Measurements from ENCODE around the gene PLXNA4. TPM values are rescaled to one million over a fixed set of nuclear protein-coding genes. Genes with fewer than 3 reads are reported as not detected.
"Not testable (repeated sequence)": the region's sequence is repeated elsewhere in the genome, so short reads cannot be mapped to it uniquely, and the experiment has no call there.

The PLXNA4 gene
- total RNA-seq, 1 experiment from 2014 or later = not detected

- Histone ChIP-seq H3K36me3 (no peaks in the 10 kb centered on the region), H3K9me3 (no peaks in the 10 kb centered on the region), H3K27me3 (no peaks in the 10 kb centered on the region), H3K4me3 (no peak overlapping the region)
- DNase-seq = no peak
Measured at GRCh38 chr7:132394283-132395198, 181.7 kb downstream of the PLXNA4 start.

GRCh38 chr7:132393789-132394261 lies 182.4 kb downstream of the PLXNA4 start:
- Histone ChIP-seq H3K27me3 (no peaks in the 10 kb centered on the region), H3K36me3 (no peaks in the 10 kb centered on the region), H3K4me3 (no peak overlapping the region), H3K9me3 (no peaks in the 10 kb centered on the region)
- DNase-seq = peak; percentile 28

DNA sequence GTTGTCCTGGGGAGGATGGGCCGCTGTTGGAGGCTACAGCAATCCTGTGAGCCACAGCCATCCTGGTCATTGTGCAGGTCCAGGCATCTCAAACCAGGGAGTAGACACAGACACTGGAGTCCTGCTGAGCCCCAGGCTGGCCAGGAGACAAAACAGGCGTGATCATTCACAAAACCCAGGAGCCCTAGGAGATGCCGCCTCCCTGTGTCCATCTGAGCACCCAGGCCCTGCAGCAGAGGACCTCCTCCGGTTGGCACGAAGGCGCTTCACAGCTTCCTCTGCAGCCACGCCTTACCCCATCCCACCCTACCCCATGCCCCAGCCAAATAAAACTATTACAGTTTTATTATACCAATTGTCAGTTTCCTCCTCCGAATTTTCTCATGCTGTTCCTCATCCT lies 183.6 kb downstream of the PLXNA4 start:
- H3K4me3 ChIP-seq = no peak overlapping the region
- no peak for DNase-seq
- no peaks in the 10 kb centered on the region for H3K27me3 ChIP-seq
- H3K36me3 ChIP-seq = no peaks in the 10 kb centered on the region
- no peaks in the 10 kb centered on the region for H3K9me3 ChIP-seq

- DNase-seq = no peak
- H3K9me3 ChIP-seq = no peaks in the 10 kb centered on the region
- no peaks in the 10 kb centered on the region for H3K27me3 ChIP-seq
- no peak overlapping the region for H3K4me3 ChIP-seq
- H3K36me3 ChIP-seq = no peaks in the 10 kb centered on the region
Measured at GRCh38 chr7:132390705-132391104, 185.6 kb downstream of the PLXNA4 start.

DNA sequence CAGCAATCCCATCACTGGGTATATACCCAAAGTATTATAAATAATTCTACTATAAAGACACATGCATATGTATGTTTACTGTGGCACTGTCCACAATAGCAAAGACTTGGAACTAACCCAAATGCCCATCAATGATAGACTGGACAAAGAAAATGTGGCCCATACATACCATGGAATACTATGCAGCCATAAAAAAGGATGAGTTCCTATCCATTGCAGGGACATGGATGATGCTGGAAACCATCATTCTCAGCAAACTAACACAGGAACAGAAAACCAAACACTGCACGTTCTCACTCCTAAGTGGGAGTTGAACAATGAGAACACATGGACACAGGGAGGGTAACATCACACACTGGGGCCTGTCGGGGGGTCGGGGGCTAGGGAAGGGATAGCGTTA lies 186.2 kb downstream of the PLXNA4 start:
- H3K36me3 ChIP-seq, H3K4me3 ChIP-seq, H3K27me3 ChIP-seq, H3K9me3 ChIP-seq, DNase-seq: not testable (repeated sequence)

GRCh38 chr7:132388688-132389087 lies 187.6 kb downstream of the PLXNA4 start:
- Histone ChIP-seq H3K4me3 (no peak overlapping the region), H3K36me3 (no peaks in the 10 kb centered on the region), H3K9me3 (no peaks in the 10 kb centered on the region), H3K27me3 (no peaks in the 10 kb centered on the region)
- no peak for DNase-seq

- DNase-seq = no peak
- H3K27me3 ChIP-seq = no peaks in the 10 kb centered on the region
- no peaks in the 10 kb centered on the region for H3K9me3 ChIP-seq
- no peak overlapping the region for H3K4me3 ChIP-seq
- no peaks in the 10 kb centered on the region for H3K36me3 ChIP-seq
Measured at GRCh38 chr7:132387596-132387995, 188.7 kb downstream of the PLXNA4 start.

DNA sequence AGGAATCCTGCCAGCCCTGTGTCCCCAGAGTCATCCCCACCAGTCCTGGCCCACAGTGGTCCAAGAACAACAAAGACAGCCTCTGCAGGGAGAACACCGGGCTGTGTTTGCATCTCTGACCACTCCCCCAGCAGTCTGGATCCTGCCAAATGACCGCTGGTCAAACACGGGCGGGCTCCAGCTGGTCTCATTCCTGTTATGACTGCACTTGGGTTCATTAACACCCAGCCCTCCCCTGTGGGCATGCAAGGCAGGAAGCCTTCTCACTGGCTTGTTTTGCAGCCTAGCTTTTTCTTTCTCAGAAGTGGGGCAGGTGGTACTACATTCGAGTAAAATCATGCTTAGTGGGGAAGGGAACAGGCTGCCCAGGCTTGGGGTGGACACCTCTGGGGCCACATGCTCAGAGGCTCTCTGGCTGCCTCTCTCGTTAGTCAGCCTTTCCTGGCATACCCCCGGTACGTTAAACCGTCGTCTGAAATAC lies 190.0 kb downstream of the PLXNA4 start:
- Histone ChIP-seq H3K27me3 (no peaks in the 10 kb centered on the region), H3K36me3 (no peaks in the 10 kb centered on the region), H3K4me3 (no peak overlapping the region), H3K9me3 (no peaks in the 10 kb centered on the region)
- peak; percentile 25 for DNase-seq

GRCh38 chr7:132383962-132384361 lies 192.3 kb downstream of the PLXNA4 start:
- no peak for DNase-seq
- no peaks in the 10 kb centered on the region for H3K9me3 ChIP-seq
- H3K27me3 ChIP-seq = no peaks in the 10 kb centered on the region
- H3K4me3 ChIP-seq = no peak overlapping the region
- no peaks in the 10 kb centered on the region for H3K36me3 ChIP-seq

DNA sequence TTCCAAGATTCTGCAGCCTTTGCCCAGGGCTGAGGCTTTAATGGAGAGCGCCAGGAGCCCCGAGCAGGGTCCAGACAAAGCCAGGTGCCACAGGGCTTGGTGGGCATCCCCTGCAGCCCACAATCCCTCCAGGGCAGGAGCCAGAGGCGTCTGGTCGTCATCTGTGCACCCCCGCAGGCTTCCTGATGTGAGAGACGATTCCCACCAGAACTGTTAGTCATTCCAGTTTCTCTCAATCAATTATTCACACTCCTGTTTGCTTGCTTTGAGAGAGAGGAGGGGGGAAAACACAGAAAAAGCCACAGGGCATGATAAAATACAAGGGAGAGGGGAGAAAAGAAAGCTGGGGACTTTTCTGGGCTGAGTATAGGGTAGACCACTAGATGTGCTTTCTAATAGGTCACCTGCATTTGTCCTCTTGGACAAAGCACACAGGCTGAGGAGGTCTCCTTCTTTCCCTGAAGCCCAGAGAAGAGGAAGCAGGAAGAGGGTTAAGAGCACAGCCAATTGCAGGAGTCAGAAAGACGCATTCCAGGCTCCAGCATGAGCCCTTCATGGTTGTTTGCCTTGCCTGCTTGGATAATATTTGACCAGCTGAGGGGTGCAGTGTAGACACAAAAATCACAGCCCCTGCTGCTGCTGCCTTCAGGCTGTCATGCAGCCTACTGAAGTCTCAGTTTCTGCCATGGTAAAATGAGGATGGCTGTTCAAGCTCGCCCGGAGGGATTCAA lies 194.4 kb downstream of the PLXNA4 start:
- Histone ChIP-seq H3K36me3 (no peaks in the 10 kb centered on the region), H3K9me3 (no peaks in the 10 kb centered on the region), H3K4me3 (no peak overlapping the region), H3K27me3 (no peaks in the 10 kb centered on the region)
- no peak for DNase-seq

DNA sequence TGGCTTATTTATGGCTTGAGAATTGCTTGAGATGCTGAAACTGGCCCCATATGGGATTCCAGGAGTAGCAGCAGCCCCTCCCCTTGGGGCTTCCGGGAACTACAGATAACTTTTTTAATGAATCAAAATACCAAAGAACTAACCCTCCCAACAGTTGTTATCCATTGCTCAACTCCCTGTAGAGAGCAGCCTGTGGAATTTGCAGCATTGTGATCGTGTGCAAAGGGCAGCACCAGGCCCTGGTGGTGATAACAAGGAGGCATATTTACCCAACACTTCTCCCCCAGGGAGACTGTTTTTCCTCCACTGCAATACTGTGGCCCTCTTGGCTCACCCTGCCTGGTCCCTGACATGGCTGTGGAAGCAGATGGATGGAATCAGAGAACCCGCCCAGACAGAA lies 196.2 kb downstream of the PLXNA4 start:
- Histone ChIP-seq H3K9me3 (no peaks in the 10 kb centered on the region), H3K36me3 (no peaks in the 10 kb centered on the region), H3K27me3 (no peaks in the 10 kb centered on the region), H3K4me3 (no peak overlapping the region)
- no peak for DNase-seq

- Histone ChIP-seq H3K27me3 (no peaks in the 10 kb centered on the region), H3K36me3 (no peaks in the 10 kb centered on the region), H3K4me3 (no peak overlapping the region), H3K9me3 (no peaks in the 10 kb centered on the region)
- DNase-seq = no peak
Measured at GRCh38 chr7:132379292-132379691, 197.0 kb downstream of the PLXNA4 start.

DNA sequence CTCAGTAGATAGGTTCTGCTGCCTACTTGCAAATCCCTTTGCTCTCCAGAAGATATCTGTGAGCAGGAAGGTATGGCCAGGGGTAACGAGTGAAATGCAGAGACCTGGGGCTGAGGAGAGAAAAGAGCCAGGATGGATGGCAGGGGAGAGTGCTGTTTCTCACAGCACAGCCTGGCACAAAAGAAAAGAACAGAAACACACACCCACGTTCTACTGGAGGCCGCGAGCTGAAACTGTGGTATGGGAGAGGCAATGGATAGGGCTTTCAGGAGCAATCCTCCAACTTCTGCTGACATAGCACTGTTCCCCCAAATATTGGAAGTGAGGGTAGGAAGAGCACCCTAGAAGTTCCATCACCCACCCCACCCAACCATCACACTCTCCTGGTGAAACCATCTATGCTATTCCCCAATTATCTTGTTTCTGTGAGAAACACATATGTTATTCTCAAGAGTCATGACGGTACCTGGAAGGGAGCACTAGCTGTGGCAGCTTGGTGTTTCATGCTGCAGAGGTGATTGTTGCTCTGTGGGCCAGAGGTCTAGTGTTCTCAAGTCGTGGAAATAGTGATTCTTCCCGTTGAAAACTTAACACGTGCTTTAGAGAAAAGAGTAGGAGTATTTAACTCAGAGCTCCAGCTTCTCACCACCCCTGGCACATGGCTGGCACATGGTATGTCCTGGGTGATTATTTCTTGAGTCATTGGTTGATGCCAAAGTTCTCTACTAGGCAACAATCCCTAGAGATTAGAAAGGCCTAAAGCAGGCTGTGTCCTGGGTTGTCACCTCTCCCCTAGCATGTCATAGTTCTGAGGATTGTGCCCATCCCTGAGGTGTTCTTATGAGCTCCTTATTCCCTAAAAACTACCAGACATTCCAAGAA lies 198.3 kb downstream of the PLXNA4 start:
- DNase-seq = no peak
- no peaks in the 10 kb centered on the region for H3K27me3 ChIP-seq
- H3K4me3 ChIP-seq = no peak overlapping the region
- no peaks in the 10 kb centered on the region for H3K36me3 ChIP-seq
- no peaks in the 10 kb centered on the region for H3K9me3 ChIP-seq

DNA sequence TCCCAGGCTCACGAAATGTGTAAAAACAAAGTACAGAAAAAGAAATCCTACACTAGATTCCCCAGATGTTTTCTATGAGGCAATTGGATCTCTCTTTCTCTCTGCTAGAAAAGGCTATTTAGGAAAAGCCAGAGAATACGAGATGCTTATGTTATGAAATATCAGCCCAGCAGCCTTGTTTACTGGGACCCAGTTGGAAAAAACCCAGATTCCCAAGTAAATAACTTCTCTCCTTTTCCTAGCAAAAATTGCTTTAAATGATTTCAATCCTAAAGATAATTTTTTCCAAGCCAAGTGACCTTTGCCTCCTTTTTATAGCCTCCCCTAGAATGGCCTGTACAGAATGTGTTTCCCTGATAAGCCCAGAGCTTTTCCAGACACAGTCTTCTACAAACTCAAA lies 199.3 kb downstream of the PLXNA4 start:
- H3K27me3 ChIP-seq = no peaks in the 10 kb centered on the region
- no peaks in the 10 kb centered on the region for H3K9me3 ChIP-seq
- no peak for DNase-seq
- no peaks in the 10 kb centered on the region for H3K36me3 ChIP-seq
- no peak overlapping the region for H3K4me3 ChIP-seq

DNA sequence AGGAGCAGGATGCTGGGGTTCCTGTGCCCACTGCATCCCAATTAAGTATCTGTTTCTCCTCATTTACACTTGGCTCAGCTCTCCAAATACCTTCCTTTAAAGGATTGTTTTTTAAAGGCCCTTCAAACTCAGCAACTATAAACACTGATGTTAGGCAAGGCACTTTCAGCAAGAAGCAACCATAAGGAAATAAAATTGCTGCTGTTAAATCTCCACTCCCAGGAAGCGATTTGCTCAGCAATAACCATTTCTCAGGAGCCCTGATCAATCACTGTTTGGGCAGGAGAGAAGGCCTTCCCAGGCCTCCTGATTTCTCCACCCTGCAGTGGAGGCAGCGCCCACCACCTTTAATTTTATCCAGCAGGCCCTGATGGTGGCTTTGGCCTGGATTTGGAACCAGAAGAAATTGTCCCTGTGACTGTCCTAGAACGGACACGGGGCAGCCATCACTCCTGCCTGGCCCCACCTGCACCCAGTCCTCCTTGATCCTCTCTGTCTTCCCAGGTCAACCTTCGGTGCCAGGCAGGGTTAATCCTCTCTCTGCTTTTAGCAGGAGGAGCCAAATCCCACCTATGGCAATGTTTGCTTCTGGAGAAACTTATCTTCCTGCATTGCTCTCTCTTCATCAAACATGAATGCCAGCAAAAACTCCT lies 199.8 kb downstream of the PLXNA4 start:
- H3K36me3 ChIP-seq = no peaks in the 10 kb centered on the region
- H3K4me3 ChIP-seq = no peak overlapping the region
- H3K27me3 ChIP-seq = no peaks in the 10 kb centered on the region
- H3K9me3 ChIP-seq = no peaks in the 10 kb centered on the region
- no peak for DNase-seq

DNA sequence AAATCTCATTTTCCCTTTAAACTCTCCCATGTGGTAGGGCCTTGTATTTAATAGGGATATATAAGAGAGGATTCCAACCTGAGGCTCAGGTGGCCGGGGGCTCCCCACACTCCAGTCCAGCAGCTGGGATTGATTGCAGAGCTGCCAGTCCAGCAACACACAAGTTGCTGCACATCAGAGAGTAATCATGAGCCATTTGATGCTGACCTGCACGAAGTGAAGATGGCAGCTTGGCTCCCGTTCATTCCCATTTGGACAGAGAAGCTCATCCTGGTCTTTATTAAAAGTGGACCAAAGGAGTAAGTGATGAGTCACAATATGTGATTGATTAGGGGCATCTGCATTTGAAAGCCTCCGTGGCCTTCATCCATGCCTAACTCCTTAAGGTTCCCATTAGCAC lies 202.4 kb downstream of the PLXNA4 start:
- no peaks in the 10 kb centered on the region for H3K36me3 ChIP-seq
- no peak for DNase-seq
- H3K4me3 ChIP-seq = no peak overlapping the region
- no peaks in the 10 kb centered on the region for H3K9me3 ChIP-seq
- no peaks in the 10 kb centered on the region for H3K27me3 ChIP-seq

Data from MG63 (cell line).